Measurements from ENCODE around the gene PKP2. TPM values are rescaled to one million over a fixed set of nuclear protein-coding genes. Genes with fewer than 3 reads are reported as not detected.
A peak's percentile ranks its signal among the peaks of the same experiment; 100 is the strongest.

The PKP2 gene
- total and polyA plus RNA-seq, 2 of the 8 experiments (the other 6 are each of a cell fraction or from before 2014, with no cell fraction given): 9.6 to 44.8 TPM

DNA sequence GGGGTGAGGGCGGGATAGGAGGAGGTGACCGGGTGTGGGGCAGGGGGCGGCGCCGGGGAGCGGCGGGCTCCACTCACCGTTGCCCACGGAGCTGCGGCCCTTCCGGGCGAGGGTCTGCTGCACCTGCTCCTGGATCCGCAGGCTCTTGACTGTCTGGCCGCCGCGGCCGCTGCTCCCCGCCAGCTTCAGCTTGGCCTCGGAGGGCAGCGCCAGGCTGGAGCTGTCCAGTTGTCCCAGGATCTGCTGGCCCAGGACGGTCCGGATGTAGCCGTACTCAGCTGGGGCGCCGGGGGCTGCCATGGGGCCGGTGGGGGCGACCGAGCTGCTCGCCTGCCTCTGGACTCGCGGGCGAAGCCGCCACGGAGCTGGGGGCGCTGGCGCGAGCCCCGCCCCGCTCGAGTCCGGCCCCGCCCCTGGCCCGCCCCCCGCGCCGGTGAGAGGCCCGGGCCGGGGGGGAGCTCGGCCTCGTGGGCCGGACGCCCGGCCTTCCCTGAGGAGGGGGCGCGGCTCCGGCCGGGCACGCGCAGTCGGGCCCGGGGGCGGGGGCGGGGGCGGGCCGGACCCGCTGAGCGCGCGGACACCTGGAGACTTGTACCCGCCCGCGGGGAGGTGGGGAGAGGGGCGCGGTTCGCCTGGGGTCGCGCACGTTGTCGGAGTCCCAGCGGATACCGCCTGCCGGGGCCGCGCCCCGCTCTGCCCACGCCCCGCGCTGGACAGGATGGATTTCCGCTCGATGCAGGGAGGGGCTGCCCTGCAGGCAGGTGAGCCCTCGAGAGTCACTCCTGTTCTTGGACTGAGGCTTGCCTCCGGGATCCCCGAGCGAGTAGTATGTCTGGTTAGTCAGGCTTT, at the start of gene PKP2 (continued):
- TF ChIP-seq POLR2AphosphoS5 (IDR thresholded peaks at IDR 0.05; ENCODE audit: low read depth, low read length) (peak; percentile 47; the same call in 1 of the 2 replicates), BRCA1 (IDR thresholded peaks at IDR 0.05; ENCODE audit: low read depth, low read length) (no peak), YY1 (IDR thresholded peaks at IDR 0.05; ENCODE audit: low read depth, low read length) (no peak), CHD1 (IDR thresholded peaks at IDR 0.05; ENCODE audit: low read depth, low read length) (no peak), BCL11A (IDR thresholded peaks at IDR 0.05; ENCODE audit: low read depth in 2 of 2, low read length in 2 of 2) (no peak), TBP (IDR thresholded peaks at IDR 0.05; ENCODE audit: low read depth, low read length) (peak; percentile 30; the same call in 1 of the 2 replicates), SP4 (IDR thresholded peaks at IDR 0.05; ENCODE audit: low read length) (no peak), PHF8 (conservative IDR thresholded peaks at IDR 0.05; ENCODE audit: low read depth, low read length) (peak; percentile 49; the same call in 1 of the 2 replicates)
- TF ChIP-seq, protein P1, sequence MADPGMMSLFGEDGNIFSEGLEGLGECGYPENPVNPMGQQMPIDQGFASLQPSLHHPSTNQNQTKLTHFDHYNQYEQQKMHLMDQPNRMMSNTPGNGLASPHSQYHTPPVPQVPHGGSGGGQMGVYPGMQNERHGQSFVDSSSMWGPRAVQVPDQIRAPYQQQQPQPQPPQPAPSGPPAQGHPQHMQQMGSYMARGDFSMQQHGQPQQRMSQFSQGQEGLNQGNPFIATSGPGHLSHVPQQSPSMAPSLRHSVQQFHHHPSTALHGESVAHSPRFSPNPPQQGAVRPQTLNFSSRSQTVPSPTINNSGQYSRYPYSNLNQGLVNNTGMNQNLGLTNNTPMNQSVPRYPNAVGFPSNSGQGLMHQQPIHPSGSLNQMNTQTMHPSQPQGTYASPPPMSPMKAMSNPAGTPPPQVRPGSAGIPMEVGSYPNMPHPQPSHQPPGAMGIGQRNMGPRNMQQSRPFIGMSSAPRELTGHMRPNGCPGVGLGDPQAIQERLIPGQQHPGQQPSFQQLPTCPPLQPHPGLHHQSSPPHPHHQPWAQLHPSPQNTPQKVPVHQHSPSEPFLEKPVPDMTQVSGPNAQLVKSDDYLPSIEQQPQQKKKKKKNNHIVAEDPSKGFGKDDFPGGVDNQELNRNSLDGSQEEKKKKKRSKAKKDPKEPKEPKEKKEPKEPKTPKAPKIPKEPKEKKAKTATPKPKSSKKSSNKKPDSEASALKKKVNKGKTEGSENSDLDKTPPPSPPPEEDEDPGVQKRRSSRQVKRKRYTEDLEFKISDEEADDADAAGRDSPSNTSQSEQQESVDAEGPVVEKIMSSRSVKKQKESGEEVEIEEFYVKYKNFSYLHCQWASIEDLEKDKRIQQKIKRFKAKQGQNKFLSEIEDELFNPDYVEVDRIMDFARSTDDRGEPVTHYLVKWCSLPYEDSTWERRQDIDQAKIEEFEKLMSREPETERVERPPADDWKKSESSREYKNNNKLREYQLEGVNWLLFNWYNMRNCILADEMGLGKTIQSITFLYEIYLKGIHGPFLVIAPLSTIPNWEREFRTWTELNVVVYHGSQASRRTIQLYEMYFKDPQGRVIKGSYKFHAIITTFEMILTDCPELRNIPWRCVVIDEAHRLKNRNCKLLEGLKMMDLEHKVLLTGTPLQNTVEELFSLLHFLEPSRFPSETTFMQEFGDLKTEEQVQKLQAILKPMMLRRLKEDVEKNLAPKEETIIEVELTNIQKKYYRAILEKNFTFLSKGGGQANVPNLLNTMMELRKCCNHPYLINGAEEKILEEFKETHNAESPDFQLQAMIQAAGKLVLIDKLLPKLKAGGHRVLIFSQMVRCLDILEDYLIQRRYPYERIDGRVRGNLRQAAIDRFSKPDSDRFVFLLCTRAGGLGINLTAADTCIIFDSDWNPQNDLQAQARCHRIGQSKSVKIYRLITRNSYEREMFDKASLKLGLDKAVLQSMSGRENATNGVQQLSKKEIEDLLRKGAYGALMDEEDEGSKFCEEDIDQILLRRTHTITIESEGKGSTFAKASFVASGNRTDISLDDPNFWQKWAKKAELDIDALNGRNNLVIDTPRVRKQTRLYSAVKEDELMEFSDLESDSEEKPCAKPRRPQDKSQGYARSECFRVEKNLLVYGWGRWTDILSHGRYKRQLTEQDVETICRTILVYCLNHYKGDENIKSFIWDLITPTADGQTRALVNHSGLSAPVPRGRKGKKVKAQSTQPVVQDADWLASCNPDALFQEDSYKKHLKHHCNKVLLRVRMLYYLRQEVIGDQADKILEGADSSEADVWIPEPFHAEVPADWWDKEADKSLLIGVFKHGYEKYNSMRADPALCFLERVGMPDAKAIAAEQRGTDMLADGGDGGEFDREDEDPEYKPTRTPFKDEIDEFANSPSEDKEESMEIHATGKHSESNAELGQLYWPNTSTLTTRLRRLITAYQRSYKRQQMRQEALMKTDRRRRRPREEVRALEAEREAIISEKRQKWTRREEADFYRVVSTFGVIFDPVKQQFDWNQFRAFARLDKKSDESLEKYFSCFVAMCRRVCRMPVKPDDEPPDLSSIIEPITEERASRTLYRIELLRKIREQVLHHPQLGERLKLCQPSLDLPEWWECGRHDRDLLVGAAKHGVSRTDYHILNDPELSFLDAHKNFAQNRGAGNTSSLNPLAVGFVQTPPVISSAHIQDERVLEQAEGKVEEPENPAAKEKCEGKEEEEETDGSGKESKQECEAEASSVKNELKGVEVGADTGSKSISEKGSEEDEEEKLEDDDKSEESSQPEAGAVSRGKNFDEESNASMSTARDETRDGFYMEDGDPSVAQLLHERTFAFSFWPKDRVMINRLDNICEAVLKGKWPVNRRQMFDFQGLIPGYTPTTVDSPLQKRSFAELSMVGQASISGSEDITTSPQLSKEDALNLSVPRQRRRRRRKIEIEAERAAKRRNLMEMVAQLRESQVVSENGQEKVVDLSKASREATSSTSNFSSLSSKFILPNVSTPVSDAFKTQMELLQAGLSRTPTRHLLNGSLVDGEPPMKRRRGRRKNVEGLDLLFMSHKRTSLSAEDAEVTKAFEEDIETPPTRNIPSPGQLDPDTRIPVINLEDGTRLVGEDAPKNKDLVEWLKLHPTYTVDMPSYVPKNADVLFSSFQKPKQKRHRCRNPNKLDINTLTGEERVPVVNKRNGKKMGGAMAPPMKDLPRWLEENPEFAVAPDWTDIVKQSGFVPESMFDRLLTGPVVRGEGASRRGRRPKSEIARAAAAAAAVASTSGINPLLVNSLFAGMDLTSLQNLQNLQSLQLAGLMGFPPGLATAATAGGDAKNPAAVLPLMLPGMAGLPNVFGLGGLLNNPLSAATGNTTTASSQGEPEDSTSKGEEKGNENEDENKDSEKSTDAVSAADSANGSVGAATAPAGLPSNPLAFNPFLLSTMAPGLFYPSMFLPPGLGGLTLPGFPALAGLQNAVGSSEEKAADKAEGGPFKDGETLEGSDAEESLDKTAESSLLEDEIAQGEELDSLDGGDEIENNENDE (IDR thresholded peaks at IDR 0.05; ENCODE audit: insufficient replicate concordance, low read length): no peak
